GM19099 (cell line): Measurements from ENCODE around the gene EIF3K.

ENCODE experiments used
- POLR2A ChIP-seq: IDR thresholded peaks from 3 replicates; pipeline ENCODE4 v1.6.1; 2011; ENCODE audit warnings: low read depth; ENCODE audit not compliant: insufficient read length; ENCODE audit errors: extremely low read depth

Gene EIF3K

GRCh38 chr19:38616265-38616664 is 2.7 kb upstream of the EIF3K start:
- no peak for TF ChIP-seq POLR2A

GRCh38 chr19:38617283-38617763 is 1.7 kb upstream of the EIF3K start:
- TF ChIP-seq POLR2A, result no peak

DNA sequence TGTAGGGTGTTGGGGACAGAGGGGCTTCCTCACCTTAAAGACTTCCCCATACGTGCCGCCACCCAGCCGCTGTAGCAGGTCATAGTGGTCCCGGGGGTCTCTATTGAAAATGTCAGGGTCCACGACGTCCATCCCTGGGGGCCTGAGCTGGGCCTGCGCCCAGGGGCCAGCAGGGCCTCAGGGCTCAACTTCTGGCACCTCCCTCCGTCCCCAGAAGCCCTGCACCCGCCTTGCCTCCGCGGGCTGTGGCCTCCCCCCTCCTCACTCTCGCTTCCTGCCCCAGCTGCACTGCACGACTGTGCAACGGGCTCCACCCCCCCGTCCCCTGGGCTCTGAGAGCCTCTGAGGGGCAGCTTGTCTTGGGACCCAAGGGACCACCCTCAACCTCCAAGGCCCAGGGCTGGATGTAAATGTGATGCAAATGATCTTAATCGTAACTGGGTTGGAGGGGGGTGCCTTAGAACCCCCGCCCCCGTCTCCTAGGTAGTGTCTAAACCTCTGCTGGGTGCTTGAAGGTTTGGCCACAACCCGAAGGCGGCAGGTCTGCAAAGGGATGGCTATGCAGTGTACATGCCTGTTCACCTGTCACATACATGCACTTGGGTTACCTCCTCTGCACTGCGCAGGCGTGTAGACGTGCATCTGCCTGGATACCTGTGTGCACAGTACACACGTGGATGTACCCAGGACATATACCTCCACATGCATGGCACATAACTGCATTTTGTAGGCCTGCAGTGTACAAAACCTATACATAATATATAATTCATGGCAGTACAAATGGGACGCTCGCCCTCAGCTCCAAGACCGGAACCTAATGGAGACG is 1.0 kb upstream of the EIF3K start, which contains the start of gene MAP4K1:
TSS of gene MAP4K1 (minus strand) at position 190 of the 826 bp plus-strand sequence. CDS start at position 132, 58 bp downstream.
- peak; percentile 72 for TF ChIP-seq POLR2A

GRCh38 chr19:38619361-38620174 is 580 bp downstream of the EIF3K start:
- no peak for TF ChIP-seq POLR2A

DNA sequence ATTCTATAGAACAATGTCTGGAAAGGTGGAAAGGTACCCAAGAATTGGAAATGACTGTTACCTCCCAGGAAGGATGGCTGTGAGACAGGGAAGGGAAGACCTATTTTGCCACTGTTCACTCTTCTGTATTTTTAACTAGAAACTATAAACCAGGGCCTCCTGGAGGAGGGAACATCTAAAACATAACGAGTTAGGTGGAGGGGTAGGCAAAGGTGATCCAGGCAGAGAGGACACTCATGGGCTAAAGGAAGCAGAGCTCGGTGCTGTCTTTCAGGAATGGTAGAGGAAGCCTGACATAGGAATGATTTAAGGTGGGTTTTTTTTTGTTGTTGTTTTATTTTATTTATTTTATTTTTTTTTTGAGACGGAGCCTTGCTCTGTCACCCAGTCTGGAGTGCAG is 5.8 kb downstream of the EIF3K start:
- TF ChIP-seq POLR2A, result no peak

DNA sequence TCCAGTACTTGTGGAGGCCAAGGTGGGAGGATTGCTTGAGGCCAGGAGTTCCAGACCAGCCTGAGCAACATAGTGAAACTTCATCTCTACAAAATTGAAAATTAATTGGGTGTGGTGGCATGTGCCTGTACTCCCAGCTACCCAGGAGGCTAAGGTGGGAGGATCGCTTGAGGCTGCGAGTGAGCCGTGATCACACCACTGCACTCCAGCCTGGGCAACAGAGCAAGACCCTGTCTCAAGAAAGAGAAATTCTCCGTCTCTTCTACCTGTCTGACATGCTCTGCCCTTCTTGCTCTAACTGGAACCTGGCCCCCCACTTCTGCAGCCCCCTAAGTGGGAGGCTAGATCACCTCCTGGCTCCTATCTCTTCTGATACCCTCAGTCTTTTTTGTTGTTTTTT is 7.4 kb downstream of the EIF3K start:
- TF ChIP-seq POLR2A, result no peak

DNA sequence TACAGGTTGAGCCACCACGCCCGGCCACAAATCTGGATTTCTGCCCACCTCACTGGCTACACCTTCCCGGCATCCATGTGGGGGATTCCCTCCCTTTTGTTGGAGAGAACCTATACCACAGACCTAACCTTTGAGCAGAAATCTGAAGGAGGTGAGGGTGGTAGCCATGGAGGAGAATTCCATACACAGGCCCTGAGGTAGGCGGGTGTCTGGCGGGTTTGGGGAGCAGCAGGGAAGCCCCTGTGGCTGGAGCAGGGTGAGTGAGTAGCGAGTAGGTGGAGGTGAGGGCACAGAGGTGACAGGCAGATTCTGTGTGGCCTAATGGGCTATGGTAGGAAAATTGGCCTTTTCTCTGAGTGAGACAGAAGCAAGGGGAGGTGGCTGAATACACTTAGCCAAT is 10.6 kb downstream of the EIF3K start:
- TF ChIP-seq POLR2A, result no peak

- no peak for TF ChIP-seq POLR2A
Observed at GRCh38 chr19:38632476-38633213, 13.7 kb downstream of the EIF3K start.

GRCh38 chr19:38634757-38635482 is 15.9 kb downstream of the EIF3K start:
- no peak for TF ChIP-seq POLR2A

DNA sequence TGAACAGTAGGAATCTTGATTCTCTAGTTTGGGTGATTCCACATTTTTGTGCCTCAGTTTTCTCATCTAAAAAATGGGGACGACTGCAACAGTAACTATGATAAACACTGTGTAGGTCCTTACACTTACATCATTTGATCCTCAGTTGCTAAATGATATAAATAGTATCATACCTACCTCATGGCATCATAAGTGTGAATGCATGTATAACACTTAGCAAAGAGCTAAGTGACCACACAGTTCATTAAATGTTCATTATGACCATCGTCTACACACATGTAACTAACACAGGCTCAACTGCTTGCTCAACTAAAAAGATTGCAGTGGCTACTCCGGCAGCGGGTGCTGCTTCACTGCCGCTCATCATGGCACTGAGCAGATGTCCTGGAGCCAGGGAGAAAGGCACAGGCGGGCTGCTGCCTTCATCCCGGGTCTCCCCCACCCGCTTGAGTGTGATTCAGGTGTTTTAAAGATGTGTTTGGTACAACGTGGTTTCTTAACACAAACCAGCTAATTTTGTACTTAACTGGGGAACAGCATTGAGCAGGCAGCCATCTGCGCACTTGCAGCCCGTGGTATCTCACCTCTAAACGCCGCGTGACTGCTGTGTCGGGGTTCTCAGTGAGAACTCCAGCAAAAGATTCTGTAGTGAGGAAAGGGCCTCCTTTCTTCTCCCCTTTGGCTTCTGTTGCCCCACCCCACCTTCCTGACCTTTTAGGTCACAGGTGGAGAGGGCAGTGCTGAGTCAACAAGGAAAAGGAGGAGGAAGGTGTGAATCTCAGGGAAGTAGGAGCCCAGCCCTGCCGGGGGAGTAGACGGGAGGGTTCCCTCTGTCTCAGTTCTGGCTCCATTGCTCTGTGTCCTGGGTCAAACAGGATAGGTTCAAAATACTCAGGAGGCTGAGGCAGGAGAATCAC is 16.8 kb downstream of the EIF3K start:
- no peak for TF ChIP-seq POLR2A

DNA sequence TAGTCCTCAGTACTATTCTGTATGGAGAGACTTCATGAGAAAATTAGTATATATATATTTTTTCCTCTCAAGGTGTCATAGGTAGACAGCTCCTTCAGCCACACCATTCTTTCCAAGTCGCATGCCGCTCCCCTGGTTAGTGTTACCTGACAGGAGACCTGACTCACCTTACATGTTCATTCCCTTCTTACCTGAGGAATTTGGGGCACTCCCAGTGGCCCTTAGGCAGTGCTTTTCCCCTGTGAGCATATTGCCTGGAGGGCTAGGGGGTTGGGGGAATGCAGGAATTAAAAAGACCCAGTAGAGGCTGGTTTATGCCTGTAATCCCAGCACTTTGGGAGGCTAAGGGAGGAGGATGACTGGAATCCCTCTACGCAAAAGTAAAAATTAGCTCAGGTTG is 19.5 kb downstream of the EIF3K start:
- no peak for TF ChIP-seq POLR2A

GRCh38 chr19:38639679-38640078 is 20.7 kb downstream of the EIF3K start:
- TF ChIP-seq POLR2A, result no peak

DNA sequence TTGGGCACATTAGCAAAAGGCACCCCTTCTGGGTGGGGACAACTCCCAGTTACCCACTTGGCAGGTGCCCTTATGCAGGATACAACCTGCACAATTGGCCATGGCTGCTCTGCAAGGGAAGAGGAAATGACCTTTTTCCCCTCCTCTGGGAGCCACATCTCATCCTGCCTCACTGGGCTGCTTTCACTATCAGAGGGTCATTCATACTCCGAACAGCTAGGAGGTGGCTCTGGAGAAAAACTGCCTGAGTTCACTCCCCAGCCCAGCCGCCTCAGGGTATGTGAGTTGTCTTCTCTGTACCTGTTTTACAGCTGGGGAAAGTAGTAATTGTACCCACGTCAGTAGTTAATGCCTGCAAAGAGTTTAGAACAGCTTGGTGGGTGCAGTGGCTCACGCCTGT is 21.4 kb downstream of the EIF3K start:
- no peak for TF ChIP-seq POLR2A
